Common myeloid progenitor, CD34-positive (primary cell): ENCODE results near the gene CHMP6.
"Not testable (repeated sequence)": the region's sequence is repeated elsewhere in the genome, so short reads cannot be mapped to it uniquely, and the experiment has no call there.

Experiments
- CTCF ChIA-PET: fragments of 350-600 bp; sonication (Branson Sonifier 250); formaldehyde crosslinking; loops from one replicate; lab custom pipeline; 2021; ENCODE audit warnings: antibody characterized with exemption; lab: Charles Lee
- POLR2A ChIA-PET: fragments of 350-600 bp; sonication (Branson Sonifier 250); formaldehyde crosslinking; loops from one replicate; lab custom pipeline; 2021; ENCODE audit warnings: antibody characterized with exemption; lab: Charles Lee
- DNase-seq, 3 donors: peaks; one replicate each; pipeline versions ENCODE4 v3.0.0 to v3.0.0-alpha.2; 2013
- H3K27ac ChIP-seq, 2 experiments: 1 replicate in 1 of 2; 2 replicates in 1 of 2; pipeline ENCODE4 v1.7.0; 2013; ENCODE audit warnings: inconsistent platforms in 2 of 2, low read length in 2 of 2, mild to moderate bottlenecking in 2 of 2, low read depth in 1 of 2, moderate library complexity in 1 of 2; ENCODE audit not compliant: severe bottlenecking in 2 of 2, insufficient read depth in 1 of 2, poor library complexity in 1 of 2
- H3K27me3 ChIP-seq, 5 experiments: replicated peaks in 2 of 5; 1 replicate in 3 of 5; 2 replicates in 2 of 5; pipeline versions ENCODE4 v1.6.1 to v1.7.0; 2013; ENCODE audit warnings: low read length in 4 of 5, mild to moderate bottlenecking in 2 of 5, moderate library complexity in 2 of 5, inconsistent platforms in 1 of 5; ENCODE audit not compliant: insufficient read depth in 5 of 5, control insufficient read depth in 4 of 5
- H3K36me3 ChIP-seq, 4 experiments: 1 replicate in 2 of 4; 2 replicates in 2 of 4; pipeline versions ENCODE4 v1.6.1 to v1.7.0; 2013; ENCODE audit warnings: low read length in 3 of 4, control low read depth in 1 of 4, mild to moderate bottlenecking in 1 of 4; ENCODE audit not compliant: control insufficient read depth in 4 of 4, insufficient read depth in 4 of 4
- H3K4me1 ChIP-seq, 4 experiments: 1 replicate in 3 of 4; 2 replicates in 1 of 4; pipeline versions ENCODE4 v1.6.1 to v1.7.1; 2013; ENCODE audit warnings: low read length in 3 of 4, mild to moderate bottlenecking in 3 of 4, control low read depth in 1 of 4, inconsistent platforms in 1 of 4, moderate library complexity in 1 of 4; ENCODE audit not compliant: control insufficient read depth in 4 of 4, insufficient read depth in 4 of 4; ENCODE audit errors: control extremely low read depth in 1 of 4
- H3K4me3 ChIP-seq, 7 experiments: 1 replicate in 4 of 7; 2 replicates in 3 of 7; pipeline versions ENCODE4 v1.5.1 to v1.7.0; 2013; ENCODE audit warnings: mild to moderate bottlenecking in 7 of 7, low read length in 6 of 7, moderate library complexity in 6 of 7, inconsistent platforms in 2 of 7, low read depth in 2 of 7, control low read depth in 1 of 7; ENCODE audit not compliant: insufficient read depth in 4 of 7, control insufficient read depth in 1 of 7; ENCODE audit errors: extremely low read depth in 1 of 7
- H3K9me3 ChIP-seq, 5 experiments: 1 replicate in 4 of 5; 2 replicates in 1 of 5; pipeline versions ENCODE4 v1.6.1 to v1.7.1; 2013; ENCODE audit warnings: low read length in 4 of 5, mild to moderate bottlenecking in 2 of 5, inconsistent platforms in 1 of 5, low read depth in 1 of 5, moderate library complexity in 1 of 5; ENCODE audit not compliant: control insufficient read depth in 4 of 5, insufficient read depth in 2 of 5; ENCODE audit errors: control extremely low read depth in 1 of 5
- WGBS: methylation state at CpG from one replicate; pipeline ENCODE4 v1.1.5; 2013; ENCODE audit not compliant: insufficient coverage; 5-methylcytosine and 5-hydroxymethylcytosine counted together

Gene CHMP6

DNA sequence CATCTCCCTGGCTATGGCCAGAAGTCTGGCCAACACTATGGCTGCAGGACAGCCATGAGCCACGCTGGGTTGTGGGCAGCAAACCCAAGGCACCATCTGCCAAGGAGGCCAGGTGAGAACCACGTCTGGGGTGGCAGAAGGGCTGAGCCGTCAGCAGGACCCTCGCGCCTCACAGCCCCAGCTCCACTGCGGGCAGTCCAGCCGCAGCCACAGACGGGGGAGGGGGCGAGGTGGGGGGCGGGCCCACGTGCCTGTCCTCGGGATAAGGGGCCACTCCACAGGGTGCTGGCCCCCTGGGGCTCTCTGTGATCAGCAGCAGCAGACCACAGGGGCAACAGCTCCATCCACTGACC is 36.8 kb downstream of the CHMP6 start:
- Histone ChIP-seq H3K27ac (no peak overlapping the region), H3K36me3 (peaks cover 2 to 15% (median 8%) of the 10 kb centered on the region in 4 experiments), H3K27me3 (peaks cover 0 to 29% (median 2%) of the 10 kb centered on the region in 5 experiments), H3K4me1 (peaks cover 0 to 24% (median 19%) of the 10 kb centered on the region in 4 experiments), H3K4me3 (no peak overlapping the region), H3K9me3 (peaks cover 0 to 5% (median 0%) of the 10 kb centered on the region in 5 experiments)
- POLR2A ChIA-PET = no interaction called here
- 27% methylated on average over 8 of the region's 12 CpGs for whole genome bisulfite sequencing
- DNase-seq = peak in 1 of 3 donors; percentile 7
- CTCF ChIA-PET = interaction anchor here (1.0 kb wide), 1 partner anchor 18 kb away, joined by 3 read pairs; no protein-coding TSS in a partner anchor

DNA sequence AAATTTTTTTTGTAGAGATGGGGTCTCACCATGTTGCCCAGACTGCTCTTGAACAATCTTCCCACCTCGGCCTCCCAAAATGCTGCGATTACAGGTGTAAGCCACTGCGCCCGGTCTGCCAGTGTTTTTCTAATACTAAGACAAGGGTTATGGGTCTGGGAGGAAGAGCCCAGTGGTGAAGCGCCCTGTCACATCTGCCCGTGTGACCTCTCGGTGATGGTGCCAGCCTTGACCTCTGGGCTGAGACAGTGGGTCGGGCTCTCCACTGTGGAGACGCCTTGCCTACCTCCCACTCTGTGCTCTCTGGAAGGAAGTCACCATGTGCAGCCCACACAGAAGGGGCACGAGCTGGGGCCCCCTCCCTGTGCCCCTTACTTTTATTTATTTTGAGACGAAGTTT is 38.2 kb downstream of the CHMP6 start:
- POLR2A ChIA-PET = no interaction called here
- no peak overlapping the region for H3K4me3 ChIP-seq
- H3K27ac ChIP-seq = no peak overlapping the region
- peaks cover 2 to 15% (median 8%) of the 10 kb centered on the region in 4 experiments for H3K36me3 ChIP-seq
- WGBS = 99% methylated on average over 11 of the region's 11 CpGs
- no peak for DNase-seq
- CTCF ChIA-PET = no interaction called here
- peaks cover 0 to 5% (median 0%) of the 10 kb centered on the region in 5 experiments for H3K9me3 ChIP-seq
- peaks cover 0 to 29% (median 2%) of the 10 kb centered on the region in 5 experiments for H3K27me3 ChIP-seq
- peaks cover 0 to 30% (median 25%) of the 10 kb centered on the region in 4 experiments for H3K4me1 ChIP-seq

DNA sequence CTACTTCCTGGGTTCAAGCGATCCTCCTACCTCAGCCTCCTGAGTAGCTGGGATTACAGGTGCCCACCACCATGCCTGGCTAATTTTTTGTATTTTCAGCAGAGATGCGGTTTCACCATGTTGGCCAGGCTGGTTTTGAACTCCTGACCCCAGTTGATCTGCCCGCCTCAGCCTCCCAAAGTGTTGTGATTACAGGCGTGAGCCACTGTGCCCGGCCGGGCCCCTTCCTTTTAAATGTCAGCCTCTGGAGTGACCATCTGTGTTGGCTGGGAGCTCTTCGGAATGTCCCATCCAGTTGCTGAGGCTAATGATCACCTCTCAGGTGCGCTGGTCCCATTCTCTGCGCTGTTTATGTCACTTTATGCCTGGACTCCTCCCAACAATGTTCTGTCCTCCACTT is 38.7 kb downstream of the CHMP6 start:
- H3K9me3 ChIP-seq, CTCF ChIA-PET, DNase-seq, H3K27ac ChIP-seq, H3K4me3 ChIP-seq, POLR2A ChIA-PET: not testable (repeated sequence)
- 97% methylated on average over 9 of the region's 9 CpGs for WGBS
- Histone ChIP-seq H3K36me3 (peaks cover 2 to 15% (median 8%) of the 10 kb centered on the region in 4 experiments), H3K4me1 (peaks cover 0 to 31% (median 26%) of the 10 kb centered on the region in 4 experiments), H3K27me3 (peaks cover 0 to 29% (median 2%) of the 10 kb centered on the region in 5 experiments)

DNA sequence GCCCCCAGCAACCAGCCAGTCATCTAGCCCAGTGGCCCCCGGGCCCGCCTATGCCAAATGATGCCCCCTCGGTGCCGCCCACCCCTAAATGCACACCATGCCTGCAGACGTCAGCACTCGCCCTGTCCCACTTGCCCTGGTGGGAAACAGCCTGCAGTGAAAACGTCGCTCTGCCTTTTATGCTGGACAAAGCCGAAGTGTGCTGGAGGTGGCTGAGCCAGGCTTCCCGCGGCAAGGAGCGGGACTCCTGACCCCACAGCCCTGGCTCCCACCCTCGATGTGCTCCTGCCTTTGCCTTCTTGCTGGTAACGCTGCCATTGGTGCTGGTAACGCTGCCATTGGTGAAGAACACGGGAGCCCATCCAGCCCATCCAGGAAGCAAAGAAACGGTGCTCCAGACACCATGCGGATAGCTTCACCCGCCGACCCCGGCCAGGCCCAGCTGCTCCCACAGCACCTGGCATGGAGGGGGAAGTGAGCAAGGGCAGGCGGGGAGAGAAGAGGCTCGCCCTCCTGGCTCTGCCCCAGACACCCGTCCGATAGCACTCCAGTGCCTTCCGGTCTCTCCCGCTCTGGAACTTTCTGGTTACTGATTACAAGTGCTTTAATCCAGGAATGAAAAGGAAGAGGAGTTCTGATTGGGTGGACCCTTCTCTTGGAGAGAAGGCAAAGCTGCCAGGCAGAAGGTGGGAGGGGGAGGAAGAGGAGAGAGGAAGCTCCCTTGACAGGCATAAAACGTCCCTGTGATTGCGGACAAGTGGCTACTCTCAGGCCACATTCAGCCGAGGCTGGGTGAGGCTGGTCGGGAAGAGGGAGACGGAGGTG is 39.3 kb downstream of the CHMP6 start:
- CTCF ChIA-PET = no interaction called here
- Histone ChIP-seq H3K4me1 (peaks cover 0 to 37% (median 31%) of the 10 kb centered on the region in 4 experiments), H3K4me3 (no peak overlapping the region), H3K27me3 (peaks cover 0 to 32% (median 2%) of the 10 kb centered on the region in 5 experiments), H3K9me3 (peaks cover 0 to 5% (median 0%) of the 10 kb centered on the region in 5 experiments), H3K27ac (no peak overlapping the region), H3K36me3 (peaks cover 2 to 15% (median 8%) of the 10 kb centered on the region in 4 experiments)
- no peak for DNase-seq
- POLR2A ChIA-PET = no interaction called here
- 82% methylated on average over 30 of the region's 32 CpGs for WGBS

DNA sequence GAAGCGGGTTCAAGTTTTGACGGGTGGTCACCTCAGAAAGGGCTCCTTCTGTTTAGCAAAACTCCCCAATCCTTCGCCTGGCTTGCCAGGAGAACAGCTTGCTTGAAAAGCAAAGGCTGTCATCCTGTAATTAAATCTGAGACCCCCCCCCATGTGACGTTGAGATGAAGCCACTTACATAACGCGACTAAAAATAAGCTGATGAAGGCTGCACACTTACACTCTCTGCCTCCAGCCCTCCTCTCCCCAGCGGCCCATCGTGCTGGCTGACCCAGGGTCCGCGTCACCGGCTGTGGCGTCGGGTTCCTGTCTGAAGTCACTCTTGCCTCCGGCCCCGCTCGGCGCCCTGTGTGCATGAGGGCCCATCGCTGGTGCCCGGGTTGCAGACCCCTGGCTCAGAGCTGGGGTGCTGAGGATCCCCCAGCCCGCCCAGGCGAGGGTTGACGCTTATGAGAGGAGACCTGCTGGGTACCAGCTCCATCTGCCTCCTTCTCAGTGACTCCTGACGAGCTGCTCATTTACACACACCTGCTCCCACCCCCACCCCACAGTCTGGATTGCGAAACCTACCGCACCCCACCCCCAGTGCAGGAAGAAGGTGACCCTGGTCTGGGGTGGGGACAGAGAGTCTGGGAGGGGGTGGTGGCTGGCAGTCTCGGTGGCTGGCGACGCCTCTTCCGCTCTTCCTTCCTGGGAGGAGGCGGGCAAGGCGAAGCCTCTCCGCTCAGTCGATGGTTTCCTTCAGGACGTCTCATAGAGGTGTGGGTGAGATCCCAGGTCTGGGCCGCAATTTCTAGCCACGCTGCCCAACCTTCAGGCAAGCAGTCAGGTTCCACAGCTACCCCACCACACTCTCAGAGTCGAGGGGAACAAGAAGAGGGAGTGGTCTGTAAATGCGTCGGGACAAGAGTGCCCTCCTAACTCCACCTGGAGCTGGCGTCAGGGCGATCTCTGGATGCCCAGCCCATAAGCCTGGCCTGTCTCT is 40.2 kb downstream of the CHMP6 start:
- Histone ChIP-seq H3K4me3 (no peak overlapping the region), H3K4me1 (peaks cover 0 to 44% (median 39%) of the 10 kb centered on the region in 4 experiments), H3K27ac (no peak overlapping the region), H3K36me3 (peaks cover 2 to 15% (median 8%) of the 10 kb centered on the region in 4 experiments), H3K27me3 (peaks cover 0 to 32% (median 8%) of the 10 kb centered on the region in 5 experiments), H3K9me3 (peaks cover 0 to 4% (median 0%) of the 10 kb centered on the region in 5 experiments)
- POLR2A ChIA-PET = no interaction called here
- DNase-seq = no peak
- WGBS = 90% methylated on average over 32 of the region's 41 CpGs
- CTCF ChIA-PET = interaction anchor here (0.8 to 2.6 kb wide), 5 partner anchors 9 to 70 kb away, joined by 3 to 10 read pairs (median 3); no protein-coding TSS in a partner anchor

DNA sequence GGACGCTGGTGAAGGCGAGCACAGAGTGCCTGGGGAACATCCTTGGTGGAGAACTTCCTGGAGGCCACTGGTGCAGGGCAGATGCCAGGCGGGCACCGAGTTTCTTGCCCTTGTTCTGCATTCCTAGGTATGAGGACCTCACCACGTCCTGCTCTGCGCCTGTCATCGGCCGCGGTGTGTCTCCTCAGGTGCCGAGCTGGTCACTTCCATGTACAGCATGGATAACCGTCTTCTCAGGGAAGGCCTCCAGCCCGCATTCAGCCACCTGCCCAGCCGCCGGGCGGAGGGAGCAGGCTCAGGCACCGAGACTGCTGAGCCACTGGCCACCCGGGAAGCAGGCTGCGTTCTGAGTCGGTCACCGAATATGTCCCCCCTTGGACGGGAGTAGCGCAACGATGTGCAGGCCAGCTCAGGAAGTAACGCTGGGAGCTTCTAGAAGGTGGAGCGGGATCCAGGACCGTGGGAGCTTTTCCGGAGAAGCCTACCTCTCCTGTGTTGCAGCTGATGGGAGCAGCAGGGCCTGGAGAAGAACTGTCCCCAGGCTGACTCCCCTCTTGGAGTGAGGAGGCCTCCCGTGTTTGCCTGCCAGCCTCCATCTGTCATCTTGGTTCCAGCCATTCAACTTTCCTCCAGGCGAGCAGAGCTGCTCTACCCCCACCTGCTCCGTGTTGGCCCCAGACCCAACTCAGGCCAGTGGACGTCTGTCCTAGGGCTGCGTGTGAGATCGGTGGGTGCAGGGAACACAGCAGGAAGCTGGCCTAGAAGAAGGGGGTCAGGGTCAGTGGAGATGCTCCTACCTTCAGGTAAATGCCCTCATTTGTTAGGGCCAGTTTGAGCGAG is 41.2 kb downstream of the CHMP6 start:
- WGBS = 87% methylated on average over 31 of the region's 34 CpGs
- H3K4me3 ChIP-seq = peak overlapping the region in 5 of 7 experiments; percentile 68 to 88 (median 80)
- no peak for DNase-seq

More for the DNA sequence above, 41.2 kb downstream of the CHMP6 start:
- ChIA-PET POLR2A (no interaction called here), CTCF (interaction anchor here (0.9 to 2.6 kb wide), 6 partner anchors 7 to 69 kb away, joined by 3 to 10 read pairs (median 3); no protein-coding TSS in a partner anchor)
- H3K27me3 ChIP-seq = peaks cover 0 to 32% (median 9%) of the 10 kb centered on the region in 5 experiments
- H3K27ac ChIP-seq = no peak overlapping the region
- peaks cover 2 to 21% (median 8%) of the 10 kb centered on the region in 4 experiments for H3K36me3 ChIP-seq
- no peaks in the 10 kb centered on the region for H3K9me3 ChIP-seq
- peaks cover 0 to 43% (median 40%) of the 10 kb centered on the region in 4 experiments for H3K4me1 ChIP-seq
